ENCODE results near the gene LONP2. TPM values are rescaled to one million over a fixed set of nuclear protein-coding genes. Genes with fewer than 3 reads are reported as not detected.

Gene LONP2, protein sequence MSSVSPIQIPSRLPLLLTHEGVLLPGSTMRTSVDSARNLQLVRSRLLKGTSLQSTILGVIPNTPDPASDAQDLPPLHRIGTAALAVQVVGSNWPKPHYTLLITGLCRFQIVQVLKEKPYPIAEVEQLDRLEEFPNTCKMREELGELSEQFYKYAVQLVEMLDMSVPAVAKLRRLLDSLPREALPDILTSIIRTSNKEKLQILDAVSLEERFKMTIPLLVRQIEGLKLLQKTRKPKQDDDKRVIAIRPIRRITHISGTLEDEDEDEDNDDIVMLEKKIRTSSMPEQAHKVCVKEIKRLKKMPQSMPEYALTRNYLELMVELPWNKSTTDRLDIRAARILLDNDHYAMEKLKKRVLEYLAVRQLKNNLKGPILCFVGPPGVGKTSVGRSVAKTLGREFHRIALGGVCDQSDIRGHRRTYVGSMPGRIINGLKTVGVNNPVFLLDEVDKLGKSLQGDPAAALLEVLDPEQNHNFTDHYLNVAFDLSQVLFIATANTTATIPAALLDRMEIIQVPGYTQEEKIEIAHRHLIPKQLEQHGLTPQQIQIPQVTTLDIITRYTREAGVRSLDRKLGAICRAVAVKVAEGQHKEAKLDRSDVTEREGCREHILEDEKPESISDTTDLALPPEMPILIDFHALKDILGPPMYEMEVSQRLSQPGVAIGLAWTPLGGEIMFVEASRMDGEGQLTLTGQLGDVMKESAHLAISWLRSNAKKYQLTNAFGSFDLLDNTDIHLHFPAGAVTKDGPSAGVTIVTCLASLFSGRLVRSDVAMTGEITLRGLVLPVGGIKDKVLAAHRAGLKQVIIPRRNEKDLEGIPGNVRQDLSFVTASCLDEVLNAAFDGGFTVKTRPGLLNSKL
- total RNA-seq, result 37.7 TPM
- 39.5 TPM for polyA plus RNA-seq
- long read RNA-seq, donor 1, full-length matches to known transcripts, result 1 of 1 reads
- long read RNA-seq, donor 1, partial matches to known transcripts, result 0 of 1 reads
- long read RNA-seq, donor 1, other reads (novel, unspliced or antisense), result 0 of 1 reads
- long read RNA-seq, donor 2, result 0 reads
- long read RNA-seq, donor 3, full-length matches to known transcripts, result 4 of 50 reads
- long read RNA-seq, donor 3, partial matches to known transcripts, result 46 of 50 reads
- long read RNA-seq, donor 3, other reads (novel, unspliced or antisense), result 0 of 50 reads
- long read RNA-seq, donor 4, full-length matches to known transcripts, result 4 of 11 reads
- long read RNA-seq, donor 4, partial matches to known transcripts, result 7 of 11 reads
- long read RNA-seq, donor 4, other reads (novel, unspliced or antisense), result 0 of 11 reads
- long read RNA-seq, donor 5, full-length matches to known transcripts, result 9 of 14 reads
- long read RNA-seq, donor 5, partial matches to known transcripts, result 5 of 14 reads
- long read RNA-seq, donor 5, other reads (novel, unspliced or antisense), result 0 of 14 reads
- long read RNA-seq, donor 6, full-length matches to known transcripts, result 8 of 8 reads
- long read RNA-seq, donor 6, partial matches to known transcripts, result 0 of 8 reads
- long read RNA-seq, donor 6, other reads (novel, unspliced or antisense), result 0 of 8 reads
- long read RNA-seq, donor 7, full-length matches to known transcripts, result 11 of 17 reads
- long read RNA-seq, donor 7, partial matches to known transcripts, result 6 of 17 reads
- long read RNA-seq, donor 7, other reads (novel, unspliced or antisense), result 0 of 17 reads
- long read RNA-seq, donor 8, full-length matches to known transcripts, result 2 of 2 reads
- long read RNA-seq, donor 8, partial matches to known transcripts, result 0 of 2 reads
- long read RNA-seq, donor 8, other reads (novel, unspliced or antisense), result 0 of 2 reads
- long read RNA-seq, donor 9, full-length matches to known transcripts, result 3 of 3 reads
- long read RNA-seq, donor 9, partial matches to known transcripts, result 0 of 3 reads
- long read RNA-seq, donor 9, other reads (novel, unspliced or antisense), result 0 of 3 reads
- long read RNA-seq, donor 10, full-length matches to known transcripts, result 3 of 13 reads
- long read RNA-seq, donor 10, partial matches to known transcripts, result 10 of 13 reads
- long read RNA-seq, donor 10, other reads (novel, unspliced or antisense), result 0 of 13 reads

DNA sequence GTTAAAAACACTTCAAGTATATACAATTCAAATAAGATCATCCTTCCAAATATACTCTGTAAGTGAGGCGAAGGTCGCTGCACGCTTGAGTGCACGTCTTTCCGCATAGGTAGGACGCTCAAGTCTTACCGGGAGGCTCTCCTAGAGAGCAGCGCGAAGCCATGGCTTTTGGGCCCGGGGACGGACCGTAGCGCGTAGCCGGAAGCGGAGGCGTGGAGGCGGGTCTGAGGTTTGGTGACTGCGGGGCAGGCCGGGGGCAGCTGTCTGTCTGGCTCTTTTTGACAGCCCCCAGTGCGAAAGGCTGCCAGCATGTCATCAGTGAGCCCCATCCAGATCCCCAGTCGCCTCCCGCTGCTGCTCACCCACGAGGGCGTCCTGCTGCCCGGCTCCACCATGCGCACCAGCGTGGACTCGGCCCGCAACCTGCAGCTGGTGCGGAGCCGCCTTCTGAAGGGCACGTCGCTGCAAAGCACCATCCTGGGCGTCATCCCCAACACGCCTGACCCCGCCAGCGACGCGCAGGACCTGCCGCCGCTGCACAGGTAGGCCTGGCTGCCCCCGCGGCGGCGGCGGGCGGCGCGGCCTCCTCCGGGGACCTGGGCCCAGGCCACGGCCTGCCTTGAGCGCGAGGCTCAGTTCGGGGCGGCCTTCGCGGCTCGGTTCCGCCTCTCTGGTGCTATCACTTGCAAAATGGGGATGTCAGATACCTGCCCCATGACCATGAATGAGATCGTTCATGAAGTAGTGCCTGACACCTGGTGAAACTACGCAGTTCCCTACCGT, at the start of gene LONP2:
Gene LONP2 (plus strand): TSS at position 221 of the 783 bp plus-strand sequence. CDS start 89 bp downstream, at position 310.
- under 1% methylated on average over 63 of the region's 63 CpGs for WGBS
- H3K9me3 ChIP-seq (ENCODE audit: control insufficient read depth in 2 of 2, insufficient read depth in 1 of 2, low read length in 1 of 2), result no peaks in the 10 kb centered on the region
- H3K36me3 ChIP-seq (ENCODE audit: control insufficient read depth in 2 of 2, insufficient read depth in 2 of 2, low read length in 1 of 2), result no peaks in the 10 kb centered on the region
- H3K27ac ChIP-seq (ENCODE audit: low read depth in 1 of 2, low read length in 1 of 2), result peak within 1 kb of the TSS; percentile 86 to 94
- DNase-seq (ENCODE audit: low read depth in 6 of 9, low spot score in 9 of 9), result peak; percentile 74 to 94 (median 85)
- peak within 1 kb of the TSS; percentile 81 to 90 for H3K4me3 ChIP-seq (ENCODE audit: low read length in 2 of 2)
- H3K27me3 ChIP-seq (ENCODE audit: control insufficient read depth in 2 of 2, insufficient read depth in 1 of 2, low read length in 1 of 2), result no peaks in the 10 kb centered on the region
- peaks cover 5 to 7% of the 10 kb centered on the region in 2 donors for H3K4me1 ChIP-seq (ENCODE audit: control insufficient read depth in 2 of 2, insufficient read depth in 2 of 2, low read length in 2 of 2)

DNA sequence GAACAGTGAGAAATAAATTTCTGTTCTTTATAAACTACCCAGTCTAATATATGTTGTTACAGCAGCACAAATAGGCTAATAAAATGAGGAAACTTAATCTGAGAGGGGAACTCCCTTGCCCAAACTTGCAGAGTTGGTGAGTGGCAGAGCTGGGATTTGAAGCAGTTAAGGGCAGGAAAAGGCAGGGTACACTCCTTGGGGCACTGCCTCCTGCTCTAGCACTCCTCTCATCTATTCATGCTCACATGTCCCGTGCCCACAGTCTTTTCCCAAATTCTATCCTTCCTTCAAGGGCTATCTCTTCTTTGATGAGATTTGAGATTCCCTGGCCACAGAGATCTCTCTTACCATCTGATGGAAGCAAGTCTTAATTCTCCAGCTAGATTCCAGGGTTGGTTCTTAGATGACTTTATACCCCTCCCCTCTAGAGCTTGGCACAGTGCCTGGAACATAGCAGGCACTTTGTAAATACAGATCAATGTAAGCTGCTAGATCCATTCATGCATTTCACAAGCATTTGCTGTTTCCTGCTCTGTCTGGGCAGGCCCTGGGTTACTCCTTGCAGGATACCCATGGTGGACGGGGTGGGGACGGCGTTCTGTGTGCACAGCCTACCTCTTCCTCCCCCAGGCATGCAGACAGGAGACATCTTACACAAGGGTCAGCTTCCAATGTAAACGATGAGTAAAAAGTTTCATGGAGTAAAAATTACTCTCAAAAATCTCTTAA, 49.1 kb upstream of the LONP2 start:
- Histone ChIP-seq H3K4me1 (ENCODE audit: control insufficient read depth in 2 of 2, insufficient read depth in 2 of 2, low read length in 2 of 2) (no peaks in the 10 kb centered on the region), H3K36me3 (ENCODE audit: control insufficient read depth in 2 of 2, insufficient read depth in 2 of 2, low read length in 1 of 2) (no peaks in the 10 kb centered on the region), H3K4me3 (ENCODE audit: low read length in 2 of 2) (no peak overlapping the region), H3K9me3 (ENCODE audit: control insufficient read depth in 2 of 2, insufficient read depth in 1 of 2, low read length in 1 of 2) (no peaks in the 10 kb centered on the region), H3K27ac (ENCODE audit: low read depth in 1 of 2, low read length in 1 of 2) (no peak overlapping the region), H3K27me3 (ENCODE audit: control insufficient read depth in 2 of 2, insufficient read depth in 1 of 2, low read length in 1 of 2) (no peaks in the 10 kb centered on the region)
- WGBS, result 89% methylated on average over 5 of the region's 5 CpGs
- DNase-seq (ENCODE audit: low read depth in 6 of 9, low spot score in 9 of 9), result peak in 1 of 9 donors; percentile 2

DNA sequence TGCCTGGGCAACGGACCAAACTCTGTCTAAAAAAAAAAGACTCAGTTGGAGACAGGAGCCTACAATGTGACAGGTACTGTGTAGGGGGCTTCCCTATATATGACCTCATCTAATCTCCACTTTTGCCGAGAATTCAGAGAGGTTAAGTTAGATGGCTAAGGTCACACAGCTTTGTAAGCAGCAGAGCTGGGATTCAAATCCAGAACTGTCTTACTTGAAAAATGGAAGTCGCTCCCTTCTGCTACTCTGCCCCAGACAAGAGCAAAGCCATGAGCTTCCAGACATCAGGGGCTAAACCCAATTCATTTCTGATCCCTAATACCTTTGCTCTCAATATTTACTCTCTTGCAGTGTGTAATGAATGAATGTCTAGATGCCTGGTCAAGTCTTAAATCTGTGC, 46.8 kb upstream of the LONP2 start:
- no peaks in the 10 kb centered on the region for H3K9me3 ChIP-seq (ENCODE audit: control insufficient read depth in 2 of 2, insufficient read depth in 1 of 2, low read length in 1 of 2)
- H3K4me3 ChIP-seq (ENCODE audit: low read length in 2 of 2), result no peak overlapping the region
- H3K27ac ChIP-seq (ENCODE audit: low read depth in 1 of 2, low read length in 1 of 2), result no peak overlapping the region
- WGBS, result 84% methylated on average over 3 of the region's 3 CpGs
- DNase-seq (ENCODE audit: low read depth in 6 of 9, low spot score in 9 of 9), result no peak
- no peaks in the 10 kb centered on the region for H3K27me3 ChIP-seq (ENCODE audit: control insufficient read depth in 2 of 2, insufficient read depth in 1 of 2, low read length in 1 of 2)
- no peaks in the 10 kb centered on the region for H3K36me3 ChIP-seq (ENCODE audit: control insufficient read depth in 2 of 2, insufficient read depth in 2 of 2, low read length in 1 of 2)
- H3K4me1 ChIP-seq (ENCODE audit: control insufficient read depth in 2 of 2, insufficient read depth in 2 of 2, low read length in 2 of 2), result no peaks in the 10 kb centered on the region

DNA sequence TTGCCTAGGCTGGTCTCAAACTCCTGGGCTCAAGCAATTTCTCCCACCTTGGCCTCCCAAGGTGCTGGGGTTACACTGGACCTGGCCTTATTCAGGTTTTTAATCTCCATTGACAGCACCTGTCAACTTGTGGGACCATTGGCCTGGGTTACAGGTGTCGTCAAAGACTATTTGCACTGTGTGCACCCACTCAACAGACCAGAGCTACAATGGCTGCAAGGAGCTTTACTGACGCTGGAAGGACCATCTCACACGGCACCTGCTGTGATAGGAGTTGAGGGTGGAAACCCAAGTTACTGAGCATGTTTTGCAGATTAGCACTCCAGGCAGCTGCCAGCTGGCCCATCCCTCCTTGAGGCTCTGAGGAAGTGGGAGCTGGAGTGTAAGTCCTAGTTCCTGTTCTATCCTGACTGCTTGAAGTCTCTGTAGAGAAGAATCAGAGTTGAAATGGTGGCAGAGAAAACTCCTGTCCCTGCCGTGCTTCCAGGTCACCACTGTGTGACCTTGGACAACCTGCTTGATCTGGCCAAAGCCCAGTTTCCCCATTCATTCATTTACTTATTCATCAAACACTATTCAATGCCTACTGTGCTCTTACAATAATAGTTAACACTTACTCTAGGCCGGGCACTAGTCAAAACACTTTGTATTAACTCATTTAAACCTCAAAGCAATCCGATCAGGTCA, 42.4 kb upstream of the LONP2 start:
- Histone ChIP-seq H3K27ac (ENCODE audit: low read depth in 1 of 2, low read length in 1 of 2) (no peak overlapping the region), H3K36me3 (ENCODE audit: control insufficient read depth in 2 of 2, insufficient read depth in 2 of 2, low read length in 1 of 2) (no peaks in the 10 kb centered on the region), H3K9me3 (ENCODE audit: control insufficient read depth in 2 of 2, insufficient read depth in 1 of 2, low read length in 1 of 2) (no peaks in the 10 kb centered on the region), H3K4me3 (ENCODE audit: low read length in 2 of 2) (no peak overlapping the region), H3K4me1 (ENCODE audit: control insufficient read depth in 2 of 2, insufficient read depth in 2 of 2, low read length in 2 of 2) (no peaks in the 10 kb centered on the region), H3K27me3 (ENCODE audit: control insufficient read depth in 2 of 2, insufficient read depth in 1 of 2, low read length in 1 of 2) (no peaks in the 10 kb centered on the region)
- no peak for DNase-seq (ENCODE audit: low read depth in 6 of 9, low spot score in 9 of 9)
- 94% methylated on average over 6 of the region's 6 CpGs for WGBS

DNA sequence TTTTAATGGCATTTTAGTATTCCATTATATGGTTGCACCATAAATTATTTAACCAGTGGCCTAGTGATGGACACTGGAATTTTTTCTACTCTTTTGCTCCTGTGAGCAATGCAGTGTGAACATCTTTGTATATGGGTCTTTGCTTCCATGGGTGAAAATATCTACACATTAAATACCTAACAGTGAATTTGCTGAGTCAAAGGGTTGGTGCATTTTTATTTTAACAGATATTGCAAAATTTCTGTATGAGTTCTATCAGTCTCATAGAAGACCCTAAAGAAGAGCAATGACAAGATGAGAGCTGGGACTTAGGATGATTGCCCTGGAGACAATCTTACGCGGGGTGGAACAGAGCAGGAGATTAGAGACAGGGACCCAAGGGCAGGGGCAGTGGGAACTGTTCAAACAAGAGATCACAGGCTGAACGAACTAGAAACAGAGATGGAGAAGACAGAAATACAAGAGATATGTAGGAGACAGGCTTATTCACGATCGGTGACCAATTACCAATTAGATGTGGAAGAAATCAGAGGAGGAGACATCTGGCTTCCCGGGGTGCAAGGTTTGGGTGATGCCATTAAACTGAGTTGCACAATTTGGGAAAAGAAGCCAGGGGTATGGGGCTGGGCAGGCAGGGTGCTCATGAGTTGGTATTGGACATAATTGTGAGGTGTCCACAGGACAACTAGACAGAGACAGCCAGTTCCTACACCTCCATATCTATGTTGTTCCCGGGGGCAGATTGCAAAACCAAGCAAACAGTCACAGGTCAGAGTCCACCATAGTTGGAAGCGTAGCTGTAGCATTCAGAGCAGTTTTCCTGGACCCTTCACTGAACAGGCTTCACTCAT, 39.9 kb upstream of the LONP2 start:
- Histone ChIP-seq H3K9me3 (ENCODE audit: control insufficient read depth in 2 of 2, insufficient read depth in 1 of 2, low read length in 1 of 2) (no peaks in the 10 kb centered on the region), H3K27ac (ENCODE audit: low read depth in 1 of 2, low read length in 1 of 2) (no peak overlapping the region), H3K36me3 (ENCODE audit: control insufficient read depth in 2 of 2, insufficient read depth in 2 of 2, low read length in 1 of 2) (no peaks in the 10 kb centered on the region), H3K27me3 (ENCODE audit: control insufficient read depth in 2 of 2, insufficient read depth in 1 of 2, low read length in 1 of 2) (no peaks in the 10 kb centered on the region), H3K4me3 (ENCODE audit: low read length in 2 of 2) (no peak overlapping the region), H3K4me1 (ENCODE audit: control insufficient read depth in 2 of 2, insufficient read depth in 2 of 2, low read length in 2 of 2) (no peaks in the 10 kb centered on the region)
- 95% methylated on average over 8 of the region's 8 CpGs for WGBS
- no peak for DNase-seq (ENCODE audit: low read depth in 6 of 9, low spot score in 9 of 9)

DNA sequence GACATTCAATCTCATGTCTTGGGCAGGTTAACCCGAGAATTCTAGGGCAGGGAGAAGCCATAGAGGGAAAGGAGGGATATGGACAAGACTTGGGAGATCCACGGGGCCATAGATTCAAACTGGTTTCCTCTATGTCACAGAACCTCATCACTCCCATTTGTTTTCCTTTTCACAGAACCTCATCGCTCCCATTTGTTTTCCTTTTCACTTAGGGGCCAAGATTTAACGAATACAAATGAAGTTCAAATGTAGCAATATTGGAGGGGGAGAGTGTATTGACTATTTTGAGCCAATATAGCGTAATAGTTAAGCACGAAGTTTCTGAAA, 39.3 kb upstream of the LONP2 start:
- Histone ChIP-seq H3K4me3 (ENCODE audit: low read length in 2 of 2) (no peak overlapping the region), H3K36me3 (ENCODE audit: control insufficient read depth in 2 of 2, insufficient read depth in 2 of 2, low read length in 1 of 2) (no peaks in the 10 kb centered on the region), H3K9me3 (ENCODE audit: control insufficient read depth in 2 of 2, insufficient read depth in 1 of 2, low read length in 1 of 2) (no peaks in the 10 kb centered on the region), H3K4me1 (ENCODE audit: control insufficient read depth in 2 of 2, insufficient read depth in 2 of 2, low read length in 2 of 2) (no peaks in the 10 kb centered on the region), H3K27ac (ENCODE audit: low read depth in 1 of 2, low read length in 1 of 2) (no peak overlapping the region), H3K27me3 (ENCODE audit: control insufficient read depth in 2 of 2, insufficient read depth in 1 of 2, low read length in 1 of 2) (no peaks in the 10 kb centered on the region)
- no peak for DNase-seq (ENCODE audit: low read depth in 6 of 9, low spot score in 9 of 9)
- 93% methylated on average over 6 of the region's 6 CpGs for WGBS

Data from thymus (tissue), 14 donors.